SK-N-SH treated with all-trans-retinoic acid at 6 μM for 48 hours (cell line): ENCODE results near the gene TPP2.

Source experiments
- ATAC-seq: fragments of 200-7000 bp; cut with Tn5 transposase; 3 replicates; pipeline ENCODE4 v1.9.1; 2020; ENCODE audit warnings: mild to moderate bottlenecking, moderate library complexity
- ARNTL ChIP-seq: fragments of 450-650 bp; formaldehyde crosslinking; IDR thresholded peaks from 2 replicates; pipeline ENCODE4 v1.5.0; 2020; ENCODE audit warnings: low read depth, mild to moderate bottlenecking, moderate library complexity, borderline replicate concordance
- BACH2 ChIP-seq: fragments of 250-450 bp; sonication (Bioruptor Pico); IDR thresholded peaks from 2 replicates; pipeline ENCODE4 v1.9.0; 2021; ENCODE audit warnings: mild to moderate bottlenecking, borderline replicate concordance
- CSDC2 ChIP-seq: fragments of 250-450 bp; sonication (Bioruptor Pico); IDR thresholded peaks from 2 replicates; pipeline ENCODE4 v1.5.0; 2020; ENCODE audit warnings: mild to moderate bottlenecking, moderate library complexity
- ESRRG ChIP-seq: fragments of 250-450 bp; sonication (Bioruptor Pico); IDR thresholded peaks from 2 replicates; pipeline ENCODE4 v1.6.1; 2021; ENCODE audit warnings: mild to moderate bottlenecking
- GLIS3 ChIP-seq: fragments of 250-450 bp; sonication (Bioruptor Pico); IDR thresholded peaks from 2 replicates; pipeline ENCODE4 v1.5.0; 2020; ENCODE audit warnings: mild to moderate bottlenecking, moderate library complexity
- ISL1 ChIP-seq: fragments of 250-450 bp; sonication (Bioruptor Pico); IDR thresholded peaks from 2 replicates; pipeline ENCODE4 v2.1.2; 2022; ENCODE audit warnings: mild to moderate bottlenecking, moderate library complexity
- OSR1 ChIP-seq: fragments of 250-450 bp; sonication (Bioruptor Pico); IDR thresholded peaks from 2 replicates; pipeline ENCODE4 v1.8.0; 2022; ENCODE audit warnings: moderate library complexity, mild to moderate bottlenecking, inconsistent platforms
- PPARA ChIP-seq: fragments of 250-450 bp; sonication (Bioruptor Pico); IDR thresholded peaks from 2 replicates; pipeline ENCODE4 v1.5.0; 2020; ENCODE audit warnings: mild to moderate bottlenecking, borderline replicate concordance
- RARB ChIP-seq: fragments of 250-450 bp; sonication (Bioruptor Pico); IDR thresholded peaks from 2 replicates; pipeline ENCODE4 v1.8.0; 2021; ENCODE audit warnings: mild to moderate bottlenecking, moderate library complexity
- SNAI2 ChIP-seq: fragments of 250-450 bp; sonication (Bioruptor Pico); IDR thresholded peaks from 2 replicates; pipeline ENCODE4 v1.5.0; 2020; ENCODE audit warnings: mild to moderate bottlenecking, moderate library complexity
- TCF4 ChIP-seq: fragments of 250-450 bp; sonication (Bioruptor Pico); IDR thresholded peaks from 2 replicates; pipeline ENCODE4 v1.8.0; 2021; ENCODE audit warnings: mild to moderate bottlenecking, moderate library complexity, borderline replicate concordance
- TOX ChIP-seq: fragments of 250-450 bp; sonication (Bioruptor Pico); IDR thresholded peaks from 2 replicates; pipeline ENCODE4 v1.8.0; 2021; ENCODE audit warnings: mild to moderate bottlenecking, moderate library complexity, borderline replicate concordance
- ZC3H10 ChIP-seq: fragments of 250-450 bp; sonication (Bioruptor Pico); IDR thresholded peaks from 2 replicates; pipeline ENCODE4 v1.5.1; 2021; ENCODE audit warnings: mild to moderate bottlenecking, moderate library complexity
- ZFP3 ChIP-seq: fragments of 250-450 bp; sonication (Bioruptor Pico); IDR thresholded peaks from 2 replicates; pipeline ENCODE4 v1.5.0; 2020; ENCODE audit warnings: mild to moderate bottlenecking, moderate library complexity
- ZFP30 ChIP-seq: fragments of 450-650 bp; formaldehyde crosslinking; IDR thresholded peaks from 2 replicates; pipeline ENCODE4 v1.5.0; 2022; ENCODE audit warnings: mild to moderate bottlenecking, moderate library complexity
- ZNF70 ChIP-seq: fragments of 450-650 bp; formaldehyde crosslinking; IDR thresholded peaks from 2 replicates; pipeline ENCODE4 v1.5.0; 2020; ENCODE audit warnings: mild to moderate bottlenecking, moderate library complexity
- ZNF8 ChIP-seq: fragments of 450-650 bp; formaldehyde crosslinking; IDR thresholded peaks from 2 replicates; pipeline ENCODE4 v1.5.0; 2020; ENCODE audit warnings: mild to moderate bottlenecking, moderate library complexity
- TF ChIP-seq, protein P1 (sequence below): fragments of 250-450 bp; sonication (Bioruptor Pico); IDR thresholded peaks from 2 replicates; pipeline ENCODE4 v1.5.1; 2020; ENCODE audit warnings: low read depth, mild to moderate bottlenecking, moderate library complexity
- TF ChIP-seq, protein P2 (sequence below): fragments of 250-450 bp; sonication (Bioruptor Pico); IDR thresholded peaks from 2 replicates; pipeline ENCODE4 v1.5.0; 2020; ENCODE audit warnings: mild to moderate bottlenecking, moderate library complexity
- TF ChIP-seq, protein P3 (sequence below): fragments of 250-450 bp; sonication (Bioruptor Pico); IDR thresholded peaks from 2 replicates; pipeline ENCODE4 v1.8.0; 2021; ENCODE audit warnings: low read depth, mild to moderate bottlenecking, moderate library complexity, borderline replicate concordance
- TF ChIP-seq, protein P4 (sequence below): fragments of 250-450 bp; sonication (Bioruptor Pico); IDR thresholded peaks from 2 replicates; pipeline ENCODE4 v1.8.0; 2020; ENCODE audit warnings: mild to moderate bottlenecking, moderate library complexity, borderline replicate concordance
- TF ChIP-seq, protein P5 (sequence below): fragments of 250-450 bp; sonication (Bioruptor Pico); IDR thresholded peaks from 2 replicates; pipeline ENCODE4 v1.5.1; 2021; ENCODE audit warnings: mild to moderate bottlenecking, moderate library complexity

Gene TPP2

DNA sequence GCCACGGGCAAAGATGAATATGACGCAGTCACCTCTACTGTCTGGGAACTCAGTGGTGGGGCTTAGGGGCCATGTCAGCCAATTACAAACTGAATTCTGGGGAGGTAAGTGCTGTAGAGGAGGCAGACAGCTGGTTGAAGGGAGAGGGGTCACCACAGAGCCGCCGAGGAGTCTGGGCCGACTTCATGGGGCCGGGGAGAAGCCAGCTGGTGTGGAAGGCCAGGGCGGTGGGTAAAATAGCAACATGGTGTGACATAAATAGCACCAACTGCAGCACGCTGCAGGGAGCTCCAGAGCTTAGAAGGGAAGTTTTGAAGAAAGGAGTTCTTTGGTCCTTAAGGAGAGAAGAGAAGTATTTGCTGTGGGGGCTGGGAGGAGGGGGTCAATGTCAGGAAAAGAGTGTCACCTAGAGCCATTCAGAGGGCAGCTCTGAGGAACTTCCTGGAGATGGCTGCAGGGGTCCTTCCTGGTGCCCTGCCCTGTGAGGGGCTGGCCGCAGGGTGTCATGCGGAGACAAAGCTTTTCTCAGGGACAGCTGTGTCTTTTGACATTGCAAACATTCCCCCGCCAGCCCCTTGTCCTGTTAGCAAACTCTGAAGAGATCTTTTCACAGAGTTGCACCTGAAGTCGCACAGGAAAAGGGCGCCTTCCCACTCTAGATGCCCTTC, 91.7 kb downstream of the TPP2 start:
- no peak for TF ChIP-seq SNAI2 (CRISPR knock-in tag)
- TF ChIP-seq ZFP3 (CRISPR knock-in tag), result no peak
- TF ChIP-seq TOX (CRISPR knock-in tag), result no peak
- no peak for TF ChIP-seq GLIS3 (CRISPR knock-in tag)
- TF ChIP-seq, protein P1, sequence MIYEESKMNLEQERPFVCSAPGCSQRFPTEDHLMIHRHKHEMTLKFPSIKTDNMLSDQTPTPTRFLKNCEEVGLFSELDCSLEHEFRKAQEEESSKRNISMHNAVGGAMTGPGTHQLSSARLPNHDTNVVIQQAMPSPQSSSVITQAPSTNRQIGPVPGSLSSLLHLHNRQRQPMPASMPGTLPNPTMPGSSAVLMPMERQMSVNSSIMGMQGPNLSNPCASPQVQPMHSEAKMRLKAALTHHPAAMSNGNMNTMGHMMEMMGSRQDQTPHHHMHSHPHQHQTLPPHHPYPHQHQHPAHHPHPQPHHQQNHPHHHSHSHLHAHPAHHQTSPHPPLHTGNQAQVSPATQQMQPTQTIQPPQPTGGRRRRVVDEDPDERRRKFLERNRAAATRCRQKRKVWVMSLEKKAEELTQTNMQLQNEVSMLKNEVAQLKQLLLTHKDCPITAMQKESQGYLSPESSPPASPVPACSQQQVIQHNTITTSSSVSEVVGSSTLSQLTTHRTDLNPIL (CRISPR knock-in tag), result no peak
- no peak for TF ChIP-seq OSR1 (CRISPR knock-in tag)
- TF ChIP-seq, protein P2, sequence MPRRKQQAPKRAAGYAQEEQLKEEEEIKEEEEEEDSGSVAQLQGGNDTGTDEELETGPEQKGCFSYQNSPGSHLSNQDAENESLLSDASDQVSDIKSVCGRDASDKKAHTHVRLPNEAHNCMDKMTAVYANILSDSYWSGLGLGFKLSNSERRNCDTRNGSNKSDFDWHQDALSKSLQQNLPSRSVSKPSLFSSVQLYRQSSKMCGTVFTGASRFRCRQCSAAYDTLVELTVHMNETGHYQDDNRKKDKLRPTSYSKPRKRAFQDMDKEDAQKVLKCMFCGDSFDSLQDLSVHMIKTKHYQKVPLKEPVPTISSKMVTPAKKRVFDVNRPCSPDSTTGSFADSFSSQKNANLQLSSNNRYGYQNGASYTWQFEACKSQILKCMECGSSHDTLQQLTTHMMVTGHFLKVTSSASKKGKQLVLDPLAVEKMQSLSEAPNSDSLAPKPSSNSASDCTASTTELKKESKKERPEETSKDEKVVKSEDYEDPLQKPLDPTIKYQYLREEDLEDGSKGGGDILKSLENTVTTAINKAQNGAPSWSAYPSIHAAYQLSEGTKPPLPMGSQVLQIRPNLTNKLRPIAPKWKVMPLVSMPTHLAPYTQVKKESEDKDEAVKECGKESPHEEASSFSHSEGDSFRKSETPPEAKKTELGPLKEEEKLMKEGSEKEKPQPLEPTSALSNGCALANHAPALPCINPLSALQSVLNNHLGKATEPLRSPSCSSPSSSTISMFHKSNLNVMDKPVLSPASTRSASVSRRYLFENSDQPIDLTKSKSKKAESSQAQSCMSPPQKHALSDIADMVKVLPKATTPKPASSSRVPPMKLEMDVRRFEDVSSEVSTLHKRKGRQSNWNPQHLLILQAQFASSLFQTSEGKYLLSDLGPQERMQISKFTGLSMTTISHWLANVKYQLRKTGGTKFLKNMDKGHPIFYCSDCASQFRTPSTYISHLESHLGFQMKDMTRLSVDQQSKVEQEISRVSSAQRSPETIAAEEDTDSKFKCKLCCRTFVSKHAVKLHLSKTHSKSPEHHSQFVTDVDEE (CRISPR knock-in tag), result no peak
- TF ChIP-seq ZFP30 (CRISPR knock-in tag), result no peak
- no peak for TF ChIP-seq ISL1
- TF ChIP-seq, protein P3, sequence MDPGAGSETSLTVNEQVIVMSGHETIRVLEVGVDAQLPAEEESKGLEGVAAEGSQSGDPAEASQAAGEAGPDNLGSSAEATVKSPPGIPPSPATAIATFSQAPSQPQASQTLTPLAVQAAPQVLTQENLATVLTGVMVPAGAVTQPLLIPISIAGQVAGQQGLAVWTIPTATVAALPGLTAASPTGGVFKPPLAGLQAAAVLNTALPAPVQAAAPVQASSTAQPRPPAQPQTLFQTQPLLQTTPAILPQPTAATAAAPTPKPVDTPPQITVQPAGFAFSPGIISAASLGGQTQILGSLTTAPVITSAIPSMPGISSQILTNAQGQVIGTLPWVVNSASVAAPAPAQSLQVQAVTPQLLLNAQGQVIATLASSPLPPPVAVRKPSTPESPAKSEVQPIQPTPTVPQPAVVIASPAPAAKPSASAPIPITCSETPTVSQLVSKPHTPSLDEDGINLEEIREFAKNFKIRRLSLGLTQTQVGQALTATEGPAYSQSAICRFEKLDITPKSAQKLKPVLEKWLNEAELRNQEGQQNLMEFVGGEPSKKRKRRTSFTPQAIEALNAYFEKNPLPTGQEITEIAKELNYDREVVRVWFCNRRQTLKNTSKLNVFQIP (CRISPR knock-in tag), result no peak
- no peak for TF ChIP-seq PPARA (CRISPR knock-in tag)
- TF ChIP-seq RARB (CRISPR knock-in tag), result no peak
- TF ChIP-seq ARNTL (CRISPR knock-in tag), result no peak
- TF ChIP-seq ZNF8, result no peak
- TF ChIP-seq ZC3H10 (CRISPR knock-in tag), result no peak

DNA sequence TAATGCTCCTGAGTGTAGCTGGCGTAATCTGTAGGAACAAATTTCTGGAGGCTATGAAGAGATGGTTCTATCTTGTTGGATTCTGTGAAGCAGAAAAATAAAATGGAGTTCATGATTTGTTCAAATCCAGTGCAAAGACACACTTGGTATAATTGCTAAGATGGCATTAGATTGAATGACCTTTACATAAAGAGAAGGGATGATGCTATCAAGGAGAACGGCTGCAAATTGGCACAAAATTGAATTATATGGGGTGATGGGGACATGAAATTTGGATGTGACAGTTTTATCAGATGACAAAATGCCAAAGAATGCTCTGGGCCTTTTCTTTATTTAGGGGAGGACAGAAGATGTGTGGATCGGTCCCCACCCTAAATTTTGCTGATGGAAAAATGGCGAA, 94.1 kb downstream of the TPP2 start:
- no peak for ATAC-seq
- no peak for TF ChIP-seq BACH2 (CRISPR knock-in tag)
- TF ChIP-seq, protein P4, sequence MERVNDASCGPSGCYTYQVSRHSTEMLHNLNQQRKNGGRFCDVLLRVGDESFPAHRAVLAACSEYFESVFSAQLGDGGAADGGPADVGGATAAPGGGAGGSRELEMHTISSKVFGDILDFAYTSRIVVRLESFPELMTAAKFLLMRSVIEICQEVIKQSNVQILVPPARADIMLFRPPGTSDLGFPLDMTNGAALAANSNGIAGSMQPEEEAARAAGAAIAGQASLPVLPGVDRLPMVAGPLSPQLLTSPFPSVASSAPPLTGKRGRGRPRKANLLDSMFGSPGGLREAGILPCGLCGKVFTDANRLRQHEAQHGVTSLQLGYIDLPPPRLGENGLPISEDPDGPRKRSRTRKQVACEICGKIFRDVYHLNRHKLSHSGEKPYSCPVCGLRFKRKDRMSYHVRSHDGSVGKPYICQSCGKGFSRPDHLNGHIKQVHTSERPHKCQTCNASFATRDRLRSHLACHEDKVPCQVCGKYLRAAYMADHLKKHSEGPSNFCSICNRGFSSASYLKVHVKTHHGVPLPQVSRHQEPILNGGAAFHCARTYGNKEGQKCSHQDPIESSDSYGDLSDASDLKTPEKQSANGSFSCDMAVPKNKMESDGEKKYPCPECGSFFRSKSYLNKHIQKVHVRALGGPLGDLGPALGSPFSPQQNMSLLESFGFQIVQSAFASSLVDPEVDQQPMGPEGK (CRISPR knock-in tag), result no peak
- no peak for TF ChIP-seq OSR1 (CRISPR knock-in tag)
- no peak for TF ChIP-seq ZFP3 (CRISPR knock-in tag)
- TF ChIP-seq, protein P5, sequence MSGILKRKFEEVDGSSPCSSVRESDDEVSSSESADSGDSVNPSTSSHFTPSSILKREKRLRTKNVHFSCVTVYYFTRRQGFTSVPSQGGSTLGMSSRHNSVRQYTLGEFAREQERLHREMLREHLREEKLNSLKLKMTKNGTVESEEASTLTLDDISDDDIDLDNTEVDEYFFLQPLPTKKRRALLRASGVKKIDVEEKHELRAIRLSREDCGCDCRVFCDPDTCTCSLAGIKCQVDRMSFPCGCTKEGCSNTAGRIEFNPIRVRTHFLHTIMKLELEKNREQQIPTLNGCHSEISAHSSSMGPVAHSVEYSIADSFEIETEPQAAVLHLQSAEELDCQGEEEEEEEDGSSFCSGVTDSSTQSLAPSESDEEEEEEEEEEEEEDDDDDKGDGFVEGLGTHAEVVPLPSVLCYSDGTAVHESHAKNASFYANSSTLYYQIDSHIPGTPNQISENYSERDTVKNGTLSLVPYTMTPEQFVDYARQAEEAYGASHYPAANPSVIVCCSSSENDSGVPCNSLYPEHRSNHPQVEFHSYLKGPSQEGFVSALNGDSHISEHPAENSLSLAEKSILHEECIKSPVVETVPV (CRISPR knock-in tag), result no peak
- TF ChIP-seq ARNTL (CRISPR knock-in tag), result no peak
- TF ChIP-seq ZNF70 (CRISPR knock-in tag), result no peak
- no peak for TF ChIP-seq ESRRG (CRISPR knock-in tag)
- TF ChIP-seq, protein P2 (CRISPR knock-in tag), result no peak
- TF ChIP-seq RARB (CRISPR knock-in tag), result no peak
- no peak for TF ChIP-seq TCF4
- no peak for TF ChIP-seq ZC3H10 (CRISPR knock-in tag)
- no peak for TF ChIP-seq CSDC2
- TF ChIP-seq, all 23 proteins: peak for 0

More for the DNA sequence above, 91.7 kb downstream of the TPP2 start:
- no peak for ATAC-seq
